Measurements from ENCODE around the gene CD7. TPM values are rescaled to one million over a fixed set of nuclear protein-coding genes. Genes with fewer than 3 reads are reported as not detected.

The CD7 gene
- total and polyA plus RNA-seq, 9 of the 15 experiments (the other 6 are each of a cell fraction or from before 2014, with no cell fraction given) = 0.21 to 0.35 TPM; not detected in 7

GRCh38 chr17:82316651-82317393 is 586 bp downstream of the CD7 start (continued):
- no peak for TF ChIP-seq ATF2 (CRISPR knock-in tag; IDR thresholded peaks at IDR 0.05)
- TF ChIP-seq HDAC1 (IDR thresholded peaks at IDR 0.05) = no peak
- TF ChIP-seq HCFC1 (IDR thresholded peaks at IDR 0.05; ENCODE audit: low read depth, low read length) = no peak
- no peak for TF ChIP-seq SRSF7 (optimal IDR thresholded peaks at IDR 0.05; ENCODE audit: low read depth, low read length)

DNA sequence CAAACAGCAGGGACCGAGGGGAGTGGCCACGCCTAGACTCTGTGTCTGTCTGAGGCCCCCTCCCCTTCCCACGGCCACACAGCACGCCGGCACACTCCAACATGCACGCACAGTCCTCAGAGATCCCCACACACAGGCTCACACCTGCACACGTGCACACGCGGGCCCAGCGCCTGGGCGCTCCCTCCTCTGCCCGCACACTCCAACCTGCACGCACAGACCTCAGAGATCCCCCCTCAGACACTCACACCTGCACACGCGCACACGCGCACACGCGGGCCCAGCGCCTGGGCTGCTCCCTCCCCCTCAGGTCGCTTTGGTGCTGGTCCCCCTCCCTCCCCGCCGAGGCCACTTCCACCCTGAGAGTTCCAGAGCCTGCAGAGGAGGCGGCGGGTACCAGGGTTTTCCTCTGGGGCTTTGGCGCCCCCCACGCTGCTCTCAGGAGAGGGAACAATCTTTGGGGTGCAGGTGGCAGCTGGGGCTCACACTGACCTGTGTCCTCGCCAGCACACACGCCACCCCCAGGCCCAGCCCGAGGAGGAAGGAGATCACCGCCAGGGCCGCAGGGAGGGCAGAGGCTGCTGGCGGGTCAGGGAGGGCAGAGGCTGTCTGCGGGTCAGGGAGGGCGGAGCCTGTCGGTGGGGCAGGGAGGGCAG is 1.6 kb downstream of the CD7 start:
- peaks cover 10% of the 10 kb centered on the region for H3K9me3 ChIP-seq (replicated peaks; ENCODE audit: control insufficient read depth, insufficient read depth, low read depth, low read length)
- no peaks in the 10 kb centered on the region for H3K9me1 ChIP-seq (ENCODE audit: control insufficient read depth, insufficient read depth, low read length)
- H3K4me1 ChIP-seq (replicated peaks in 1 of 2; ENCODE audit: control insufficient read depth in 2 of 2, insufficient read depth in 2 of 2, low read length in 2 of 2) = peaks cover 5 to 78% of the 10 kb centered on the region in 2 experiments; a peak in 4 of 5 replicates
- FAIRE-seq = no peak
- peak; percentile 50 for ATAC-seq
- peak overlapping the region in 1 of 2 experiments; percentile 69; a peak in 2 of 4 replicates for H3K9ac ChIP-seq (ENCODE audit: insufficient read depth in 1 of 2, low read depth in 2 of 2, low read length in 2 of 2)
- DNase-seq (ENCODE audit: extremely low read depth in 1 of 4, low spot score in 3 of 4) = no peak
- no peak overlapping the region for H3K4me2 ChIP-seq (ENCODE audit: insufficient read depth, low read length)
- BruUV-seq (replicated peaks) = no TSS peak
- intact Hi-C loops (cut with micrococcal nuclease) (no loop called here), in situ Hi-C loops (cut with MboI) (no loop called here)
- H3K4me3 ChIP-seq = no peak overlapping the region
- CTCF ChIA-PET (ENCODE audit: low intra/inter-chr PET ratio) = no interaction called here
- WGBS (ENCODE audit: insufficient coverage, low coverage, missing lambda C conversion rate) = 47% methylated on average over 23 of the region's 36 CpGs
- H3K27me3 ChIP-seq (ENCODE audit: control insufficient read depth in 2 of 2, insufficient read depth in 2 of 2, low read length in 2 of 2) = no peaks in the 10 kb centered on the region
- no peaks in the 10 kb centered on the region for H3K79me2 ChIP-seq (ENCODE audit: control insufficient read depth, insufficient read depth, low read length)
- POLR2A ChIA-PET = no interaction called here
- no peaks in the 10 kb centered on the region for H4K20me1 ChIP-seq (replicated peaks; ENCODE audit: control insufficient read depth, insufficient read depth, low read length)
- no peak overlapping the region for H3K27ac ChIP-seq (ENCODE audit: extremely low read depth, low read depth, low read length)
- peak overlapping the region; percentile 84 for H2AFZ ChIP-seq (ENCODE audit: low read depth, low read length)
- no peaks in the 10 kb centered on the region for H3K36me3 ChIP-seq (ENCODE audit: control insufficient read depth, insufficient read depth, low read length)
- TF ChIP-seq NRF1 (conservative IDR thresholded peaks at IDR 0.05 in 1 of 2, IDR thresholded peaks at IDR 0.05 in 1 of 2) = peak in 1 of 2 experiments; percentile 26; a peak in 1 of 4 replicates
- peak; percentile 43; the same call in 1 of the 2 replicates for TF ChIP-seq BHLHE40 (IDR thresholded peaks at IDR 0.05; ENCODE audit: low read length)
- peak; percentile 95 for TF ChIP-seq ZBTB33 (CRISPR knock-in tag; IDR thresholded peaks at IDR 0.05)
- TF ChIP-seq, protein P1, sequence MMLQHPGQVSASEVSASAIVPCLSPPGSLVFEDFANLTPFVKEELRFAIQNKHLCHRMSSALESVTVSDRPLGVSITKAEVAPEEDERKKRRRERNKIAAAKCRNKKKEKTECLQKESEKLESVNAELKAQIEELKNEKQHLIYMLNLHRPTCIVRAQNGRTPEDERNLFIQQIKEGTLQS (IDR thresholded peaks at IDR 0.05) = no peak; the same call in 1 of the 2 replicates
- TF ChIP-seq, protein P1 (CRISPR knock-in tag; conservative IDR thresholded peaks at IDR 0.05) = no peak
- no peak for TF ChIP-seq AFF4 (CRISPR knock-in tag; IDR thresholded peaks at IDR 0.05)
- TF ChIP-seq L3MBTL2 (IDR thresholded peaks at IDR 0.05) = peak; percentile 32; the same call in 1 of the 2 replicates

Data from K562 (cell line).